WTC11 (cell line): ENCODE measurements around the gene PTPRN2. TPM values are rescaled to one million over a fixed set of nuclear protein-coding genes. Genes with fewer than 3 reads are reported as not detected.

Experiments
- ATAC-seq: fragments of 200-7000 bp; cut with Tn5 transposase; 2 replicates; pipeline ENCODE4 v1.10.0; 2021; ENCODE audit warnings: mild to moderate bottlenecking, moderate library complexity
- CTCF ChIA-PET: fragments of 300-600 bp; sonication (Branson Sonifier 250); formaldehyde crosslinking; loops from one replicate; lab custom pipeline; 2021; ENCODE audit warnings: antibody characterized with exemption; lab: Charles Lee
- POLR2A ChIA-PET: fragments of 350-600 bp; sonication (Branson Sonifier 250); formaldehyde crosslinking; loops from one replicate; lab custom pipeline; 2021; ENCODE audit warnings: antibody characterized with exemption; lab: Charles Lee
- DNase-seq: peaks from one replicate; pipeline ENCODE4 v3.0.0; 2021; ENCODE audit warnings: low spot score
- H3K27ac Mint-ChIP-seq: 2 replicates; pipeline ENCODE4 v1.8.0; 2021; ENCODE audit warnings: mixed read lengths
- H3K27me3 Mint-ChIP-seq: 2 replicates; pipeline ENCODE4 v1.8.0; 2021; ENCODE audit warnings: low read depth, mild to moderate bottlenecking, moderate library complexity, mixed read lengths
- H3K36me3 Mint-ChIP-seq: 2 replicates; pipeline ENCODE4 v1.8.0; 2021; ENCODE audit warnings: mixed read lengths
- H3K4me1 Mint-ChIP-seq: 2 replicates; pipeline ENCODE4 v1.8.0; 2022; ENCODE audit warnings: mixed read lengths
- H3K4me3 Mint-ChIP-seq: 2 replicates; pipeline ENCODE4 v1.8.0; 2021; ENCODE audit warnings: mild to moderate bottlenecking, moderate library complexity, mixed read lengths
- H3K9me3 Mint-ChIP-seq: 2 replicates; pipeline ENCODE4 v1.8.0; 2021; ENCODE audit warnings: mixed read lengths
- AFF4 ChIP-seq: sonication (generic); formaldehyde crosslinking; IDR thresholded peaks from 2 replicates; pipeline ENCODE4 v1.8.1; 2023; ENCODE audit warnings: mild to moderate bottlenecking, missing genetic modification reagents, borderline replicate concordance
- ATF3 ChIP-seq: sonication (generic); formaldehyde crosslinking; conservative IDR thresholded peaks from 2 replicates; pipeline ENCODE4 v1.8.1; 2022; ENCODE audit warnings: mild to moderate bottlenecking, missing genetic modification reagents
- ELF4 ChIP-seq: sonication (generic); formaldehyde crosslinking; IDR thresholded peaks from 2 replicates; pipeline ENCODE4 v1.8.1; 2022; ENCODE audit warnings: low read depth, mild to moderate bottlenecking, moderate library complexity, missing genetic modification reagents
- FOXJ3 ChIP-seq: sonication (generic); formaldehyde crosslinking; IDR thresholded peaks from 2 replicates; pipeline ENCODE4 v1.9.0; 2021; ENCODE audit warnings: missing genetic modification reagents, mild to moderate bottlenecking, borderline replicate concordance
- FOXK1 ChIP-seq: sonication (generic); formaldehyde crosslinking; IDR thresholded peaks from 2 replicates; pipeline ENCODE4 v1.8.0; 2022; ENCODE audit warnings: mild to moderate bottlenecking, moderate library complexity, missing genetic modification reagents
- KAT7 ChIP-seq: sonication (generic); formaldehyde crosslinking; IDR thresholded peaks from 2 replicates; pipeline ENCODE4 v1.8.1; 2023; ENCODE audit warnings: missing genetic modification reagents, mild to moderate bottlenecking, borderline replicate concordance
- MLX ChIP-seq: sonication (generic); formaldehyde crosslinking; IDR thresholded peaks from 2 replicates; pipeline ENCODE4 v1.8.1; 2023; ENCODE audit warnings: mild to moderate bottlenecking, missing genetic modification reagents, moderate library complexity
- NFATC4 ChIP-seq: fragments of 250-450 bp; sonication (Bioruptor Pico); IDR thresholded peaks from 2 replicates; pipeline ENCODE4 v1.9.0; 2021; ENCODE audit warnings: mild to moderate bottlenecking
- NFYB ChIP-seq: sonication (generic); formaldehyde crosslinking; conservative IDR thresholded peaks from 2 replicates; pipeline ENCODE4 v1.8.0; 2022; ENCODE audit warnings: low read depth, missing genetic modification reagents
- NR1H2 ChIP-seq: sonication (generic); formaldehyde crosslinking; IDR thresholded peaks from 2 replicates; pipeline ENCODE4 v1.9.0; 2021; ENCODE audit warnings: mild to moderate bottlenecking, moderate library complexity, missing genetic modification reagents
- OVOL2 ChIP-seq: fragments of 250-450 bp; sonication (Bioruptor Pico); IDR thresholded peaks from 2 replicates; pipeline ENCODE4 v1.9.0; 2021; ENCODE audit warnings: mild to moderate bottlenecking, borderline replicate concordance
- SMAD4 ChIP-seq: sonication (generic); formaldehyde crosslinking; IDR thresholded peaks from 2 replicates; pipeline ENCODE4 v1.8.0; 2022; ENCODE audit warnings: mild to moderate bottlenecking, missing genetic modification reagents
- ZBTB21 ChIP-seq: sonication (generic); formaldehyde crosslinking; IDR thresholded peaks from 2 replicates; pipeline ENCODE4 v1.8.1; 2023; ENCODE audit warnings: mild to moderate bottlenecking, missing genetic modification reagents, borderline replicate concordance
- ZNF121 ChIP-seq: sonication (generic); formaldehyde crosslinking; IDR thresholded peaks from 2 replicates; pipeline ENCODE4 v1.8.0; 2023; ENCODE audit warnings: missing genetic modification reagents
- total RNA-seq: library from RNA; stranded (reverse); gene quantifications from 3 replicates; pipeline ENCODE4 v1.2.3, GENCODE V29; 2021
- TF ChIP-seq, protein P1 (sequence below): sonication (generic); formaldehyde crosslinking; IDR thresholded peaks from 2 replicates; pipeline ENCODE4 v1.8.1; 2022; ENCODE audit warnings: mild to moderate bottlenecking, missing genetic modification reagents, moderate library complexity, borderline replicate concordance
- TF ChIP-seq, protein P2 (sequence below): sonication (generic); formaldehyde crosslinking; IDR thresholded peaks from 2 replicates; pipeline ENCODE4 v1.8.0; 2022; ENCODE audit warnings: mild to moderate bottlenecking, missing genetic modification reagents
- TF ChIP-seq, protein P3 (sequence below): sonication (generic); formaldehyde crosslinking; IDR thresholded peaks from 2 replicates; pipeline ENCODE4 v1.8.0; 2022; ENCODE audit warnings: mild to moderate bottlenecking, missing genetic modification reagents

PTPRN2 gene
- total RNA-seq, 1 experiment from 2014 or later: 4.7 TPM

DNA sequence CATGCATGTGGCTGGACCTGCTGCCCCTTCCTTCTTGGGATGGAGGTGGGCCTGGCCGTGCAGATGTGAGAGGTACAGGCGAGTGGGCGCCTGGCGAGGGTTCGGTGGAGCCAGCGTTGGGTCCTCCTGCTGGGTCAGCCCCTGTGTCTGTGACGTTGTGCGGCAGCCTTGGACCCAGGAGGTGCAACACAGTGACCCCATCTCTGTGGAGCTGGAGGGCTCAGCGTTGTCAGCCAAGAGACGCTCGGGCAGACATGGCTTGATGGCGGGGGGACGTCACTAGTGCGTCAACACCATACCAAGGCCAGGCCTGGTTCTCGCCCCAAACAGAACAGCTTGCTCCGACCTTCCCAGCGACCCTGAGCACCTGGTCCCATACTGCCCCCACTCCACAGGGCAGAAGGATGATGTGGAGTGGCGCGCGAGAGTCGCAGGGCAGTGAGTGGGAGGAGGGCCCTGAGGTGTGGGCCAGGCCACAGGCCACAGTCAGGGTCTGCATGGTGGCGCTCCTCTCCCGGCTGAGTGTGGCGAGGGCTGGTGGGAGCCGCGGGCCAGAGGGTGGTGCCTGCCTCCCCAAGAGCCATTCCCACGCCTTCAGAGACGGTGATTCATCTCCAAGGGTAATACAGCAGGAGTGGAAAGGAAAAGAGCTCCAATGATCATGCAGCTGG, 1066.4 kb downstream of the PTPRN2 start:
- H3K9me3 Mint-ChIP-seq: peaks cover 22% of the 10 kb centered on the region
- H3K4me1 Mint-ChIP-seq: no peaks in the 10 kb centered on the region
- ChIA-PET POLR2A (no interaction called here), CTCF (interaction anchor here (3.7 kb wide), 1 partner anchor 47 kb away, joined by 18 read pairs; no protein-coding TSS in a partner anchor)
- H3K4me3 Mint-ChIP-seq: no peak overlapping the region
- 0 out of 2 replicates have a peak, but pooled peaks cover 2% of the 10 kb centered on the region for H3K36me3 Mint-ChIP-seq
- TF ChIP-seq SMAD4 (CRISPR knock-in tag): no peak
- no peak for TF ChIP-seq AFF4 (CRISPR knock-in tag)
- ATAC-seq: no peak
- H3K27me3 Mint-ChIP-seq: peaks cover 15% of the 10 kb centered on the region
- H3K27ac Mint-ChIP-seq: no peak overlapping the region
- peak; percentile 8 for DNase-seq

GRCh38 chr7:157520249-157520648, 1067.4 kb downstream of the PTPRN2 start:
- no peak overlapping the region for H3K27ac Mint-ChIP-seq
- POLR2A ChIA-PET: no interaction called here
- no peak overlapping the region for H3K4me3 Mint-ChIP-seq
- H3K9me3 Mint-ChIP-seq: peaks cover 16% of the 10 kb centered on the region
- H3K4me1 Mint-ChIP-seq: no peaks in the 10 kb centered on the region
- TF ChIP-seq NFATC4 (CRISPR knock-in tag) (no peak), NR1H2 (no peak), ZBTB21 (CRISPR knock-in tag) (no peak), ATF3 (CRISPR knock-in tag) (no peak), KAT7 (CRISPR knock-in tag) (no peak), ZNF121 (CRISPR knock-in tag) (no peak), NFYB (CRISPR knock-in tag) (no peak), SMAD4 (CRISPR knock-in tag) (no peak), FOXJ3 (CRISPR knock-in tag) (no peak)
- TF ChIP-seq, protein P1, sequence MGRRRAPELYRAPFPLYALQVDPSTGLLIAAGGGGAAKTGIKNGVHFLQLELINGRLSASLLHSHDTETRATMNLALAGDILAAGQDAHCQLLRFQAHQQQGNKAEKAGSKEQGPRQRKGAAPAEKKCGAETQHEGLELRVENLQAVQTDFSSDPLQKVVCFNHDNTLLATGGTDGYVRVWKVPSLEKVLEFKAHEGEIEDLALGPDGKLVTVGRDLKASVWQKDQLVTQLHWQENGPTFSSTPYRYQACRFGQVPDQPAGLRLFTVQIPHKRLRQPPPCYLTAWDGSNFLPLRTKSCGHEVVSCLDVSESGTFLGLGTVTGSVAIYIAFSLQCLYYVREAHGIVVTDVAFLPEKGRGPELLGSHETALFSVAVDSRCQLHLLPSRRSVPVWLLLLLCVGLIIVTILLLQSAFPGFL (CRISPR knock-in tag): no peak
- TF ChIP-seq, protein P2, sequence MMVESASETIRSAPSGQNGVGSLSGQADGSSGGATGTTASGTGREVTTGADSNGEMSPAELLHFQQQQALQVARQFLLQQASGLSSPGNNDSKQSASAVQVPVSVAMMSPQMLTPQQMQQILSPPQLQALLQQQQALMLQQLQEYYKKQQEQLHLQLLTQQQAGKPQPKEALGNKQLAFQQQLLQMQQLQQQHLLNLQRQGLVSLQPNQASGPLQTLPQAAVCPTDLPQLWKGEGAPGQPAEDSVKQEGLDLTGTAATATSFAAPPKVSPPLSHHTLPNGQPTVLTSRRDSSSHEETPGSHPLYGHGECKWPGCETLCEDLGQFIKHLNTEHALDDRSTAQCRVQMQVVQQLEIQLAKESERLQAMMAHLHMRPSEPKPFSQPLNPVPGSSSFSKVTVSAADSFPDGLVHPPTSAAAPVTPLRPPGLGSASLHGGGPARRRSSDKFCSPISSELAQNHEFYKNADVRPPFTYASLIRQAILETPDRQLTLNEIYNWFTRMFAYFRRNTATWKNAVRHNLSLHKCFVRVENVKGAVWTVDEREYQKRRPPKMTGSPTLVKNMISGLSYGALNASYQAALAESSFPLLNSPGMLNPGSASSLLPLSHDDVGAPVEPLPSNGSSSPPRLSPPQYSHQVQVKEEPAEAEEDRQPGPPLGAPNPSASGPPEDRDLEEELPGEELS: no peak
- CTCF ChIA-PET: interaction anchor here (1.7 kb wide), 1 partner anchor 46 kb away, joined by 7 read pairs; no protein-coding TSS in a partner anchor
- DNase-seq (peak; percentile 2), ATAC-seq (no peak)
- H3K36me3 Mint-ChIP-seq: 0 out of 2 replicates have a peak, but pooled peaks cover 2% of the 10 kb centered on the region
- peaks cover 12% of the 10 kb centered on the region; the same call in 1 of the 2 replicates for H3K27me3 Mint-ChIP-seq

DNA sequence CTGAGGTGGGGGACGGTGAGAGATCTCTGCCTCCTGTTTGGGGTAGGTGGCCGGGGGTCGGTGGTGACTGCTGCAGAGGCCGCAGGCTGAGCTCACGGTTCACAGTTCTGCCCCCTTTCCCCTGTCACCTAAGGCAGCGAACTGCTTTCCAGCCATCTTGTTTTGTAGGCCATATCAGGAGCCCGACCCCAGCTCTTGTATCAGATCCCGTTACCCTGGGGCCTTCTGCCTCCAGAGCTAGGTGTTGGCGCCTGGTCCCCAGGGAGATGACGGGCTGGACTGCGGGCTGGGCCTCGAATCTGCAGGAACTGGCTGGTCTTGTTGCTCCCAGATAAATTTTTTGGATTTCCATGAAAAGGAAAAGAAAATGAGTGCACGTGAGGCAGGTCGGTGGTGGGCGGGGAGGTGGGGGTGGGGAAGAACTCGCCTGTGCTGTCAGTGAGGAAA, 1067.8 kb downstream of the PTPRN2 start:
- Mint-ChIP-seq H3K4me1 (no peaks in the 10 kb centered on the region), H3K27ac (no peak overlapping the region), H3K27me3 (peaks cover 8% of the 10 kb centered on the region; the same call in 1 of the 2 replicates), H3K36me3 (0 out of 2 replicates have a peak, but pooled peaks cover 2% of the 10 kb centered on the region), H3K9me3 (peaks cover 11% of the 10 kb centered on the region), H3K4me3 (no peak overlapping the region)
- TF ChIP-seq ZBTB21 (CRISPR knock-in tag) (no peak), MLX (CRISPR knock-in tag) (no peak), FOXK1 (CRISPR knock-in tag) (no peak), OVOL2 (CRISPR knock-in tag) (no peak), ELF4 (no peak)
- TF ChIP-seq, protein P3, sequence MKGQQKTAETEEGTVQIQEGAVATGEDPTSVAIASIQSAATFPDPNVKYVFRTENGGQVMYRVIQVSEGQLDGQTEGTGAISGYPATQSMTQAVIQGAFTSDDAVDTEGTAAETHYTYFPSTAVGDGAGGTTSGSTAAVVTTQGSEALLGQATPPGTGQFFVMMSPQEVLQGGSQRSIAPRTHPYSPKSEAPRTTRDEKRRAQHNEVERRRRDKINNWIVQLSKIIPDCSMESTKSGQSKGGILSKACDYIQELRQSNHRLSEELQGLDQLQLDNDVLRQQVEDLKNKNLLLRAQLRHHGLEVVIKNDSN (CRISPR knock-in tag): no peak
- no peak for ATAC-seq
- DNase-seq: no peak
- POLR2A ChIA-PET: no interaction called here
- CTCF ChIA-PET: interaction anchor here (1.7 kb wide), 1 partner anchor 45 kb away, joined by 7 read pairs; no protein-coding TSS in a partner anchor
